ENCODE data around the gene NAP1L1.

The NAP1L1 gene

DNA sequence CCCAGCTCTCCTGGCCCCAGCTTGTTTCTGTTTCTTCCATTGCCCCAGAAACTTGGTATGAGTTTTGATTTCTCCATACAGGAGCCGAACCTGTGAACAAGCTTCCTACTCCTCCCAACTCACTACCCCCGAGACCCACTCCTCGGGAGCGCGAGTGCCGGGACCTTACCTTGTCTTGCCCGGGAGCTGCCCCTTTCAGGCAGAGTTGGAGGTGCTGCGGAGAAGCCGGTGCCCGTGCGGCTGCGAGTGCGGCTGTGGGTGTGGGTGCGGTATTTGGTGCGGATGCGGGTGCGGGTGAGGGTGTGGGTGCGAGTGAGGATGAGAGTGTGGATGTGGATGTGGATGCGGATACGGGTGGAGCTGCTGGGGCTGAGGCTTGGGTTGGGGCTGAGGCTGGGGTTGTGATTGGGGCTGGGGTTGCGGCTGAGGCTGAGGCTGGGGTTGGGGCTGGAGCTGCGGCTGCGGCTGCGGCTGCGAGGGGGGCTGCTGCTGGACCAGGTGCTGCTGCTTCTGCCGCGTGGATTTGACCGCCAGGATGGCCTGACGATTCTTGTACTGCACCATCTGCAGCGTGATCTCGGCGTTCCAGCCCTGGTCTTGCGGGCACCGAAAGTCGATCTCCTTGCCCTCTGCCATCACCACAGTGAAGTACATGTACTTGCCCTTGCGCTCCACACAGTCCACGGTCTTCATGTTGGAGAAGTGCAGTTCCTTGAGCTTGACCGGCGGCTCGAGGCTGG is 54.0 kb downstream of the NAP1L1 start:
- ATAC-seq = peak; percentile 24
- TF ChIP-seq OSR1 (CRISPR knock-in tag; IDR thresholded peaks at IDR 0.05) (no peak), ZNF70 (CRISPR knock-in tag; IDR thresholded peaks at IDR 0.05) (no peak), TOX (CRISPR knock-in tag; IDR thresholded peaks at IDR 0.05; ENCODE audit: borderline replicate concordance) (no peak), RARB (CRISPR knock-in tag; IDR thresholded peaks at IDR 0.05) (no peak), ZNF565 (CRISPR knock-in tag; conservative IDR thresholded peaks at IDR 0.05; ENCODE audit: low read depth) (no peak), GLIS3 (CRISPR knock-in tag; IDR thresholded peaks at IDR 0.05) (no peak), SNAI2 (CRISPR knock-in tag; IDR thresholded peaks at IDR 0.05) (no peak), ARNTL (CRISPR knock-in tag; IDR thresholded peaks at IDR 0.05; ENCODE audit: borderline replicate concordance, low read depth) (no peak), ZFP30 (CRISPR knock-in tag; IDR thresholded peaks at IDR 0.05) (no peak), ZNF8 (CRISPR knock-in tag; IDR thresholded peaks at IDR 0.05) (no peak), ZC3H10 (CRISPR knock-in tag; IDR thresholded peaks at IDR 0.05) (no peak), PPARA (CRISPR knock-in tag; IDR thresholded peaks at IDR 0.05; ENCODE audit: borderline replicate concordance) (no peak), ESRRG (CRISPR knock-in tag; IDR thresholded peaks at IDR 0.05) (no peak)
- TF ChIP-seq, protein P1, sequence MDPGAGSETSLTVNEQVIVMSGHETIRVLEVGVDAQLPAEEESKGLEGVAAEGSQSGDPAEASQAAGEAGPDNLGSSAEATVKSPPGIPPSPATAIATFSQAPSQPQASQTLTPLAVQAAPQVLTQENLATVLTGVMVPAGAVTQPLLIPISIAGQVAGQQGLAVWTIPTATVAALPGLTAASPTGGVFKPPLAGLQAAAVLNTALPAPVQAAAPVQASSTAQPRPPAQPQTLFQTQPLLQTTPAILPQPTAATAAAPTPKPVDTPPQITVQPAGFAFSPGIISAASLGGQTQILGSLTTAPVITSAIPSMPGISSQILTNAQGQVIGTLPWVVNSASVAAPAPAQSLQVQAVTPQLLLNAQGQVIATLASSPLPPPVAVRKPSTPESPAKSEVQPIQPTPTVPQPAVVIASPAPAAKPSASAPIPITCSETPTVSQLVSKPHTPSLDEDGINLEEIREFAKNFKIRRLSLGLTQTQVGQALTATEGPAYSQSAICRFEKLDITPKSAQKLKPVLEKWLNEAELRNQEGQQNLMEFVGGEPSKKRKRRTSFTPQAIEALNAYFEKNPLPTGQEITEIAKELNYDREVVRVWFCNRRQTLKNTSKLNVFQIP (CRISPR knock-in tag; IDR thresholded peaks at IDR 0.05; ENCODE audit: borderline replicate concordance, low read depth) = no peak
- TF ChIP-seq, protein P2, sequence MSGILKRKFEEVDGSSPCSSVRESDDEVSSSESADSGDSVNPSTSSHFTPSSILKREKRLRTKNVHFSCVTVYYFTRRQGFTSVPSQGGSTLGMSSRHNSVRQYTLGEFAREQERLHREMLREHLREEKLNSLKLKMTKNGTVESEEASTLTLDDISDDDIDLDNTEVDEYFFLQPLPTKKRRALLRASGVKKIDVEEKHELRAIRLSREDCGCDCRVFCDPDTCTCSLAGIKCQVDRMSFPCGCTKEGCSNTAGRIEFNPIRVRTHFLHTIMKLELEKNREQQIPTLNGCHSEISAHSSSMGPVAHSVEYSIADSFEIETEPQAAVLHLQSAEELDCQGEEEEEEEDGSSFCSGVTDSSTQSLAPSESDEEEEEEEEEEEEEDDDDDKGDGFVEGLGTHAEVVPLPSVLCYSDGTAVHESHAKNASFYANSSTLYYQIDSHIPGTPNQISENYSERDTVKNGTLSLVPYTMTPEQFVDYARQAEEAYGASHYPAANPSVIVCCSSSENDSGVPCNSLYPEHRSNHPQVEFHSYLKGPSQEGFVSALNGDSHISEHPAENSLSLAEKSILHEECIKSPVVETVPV (CRISPR knock-in tag; IDR thresholded peaks at IDR 0.05) = no peak
- TF ChIP-seq, protein P3, sequence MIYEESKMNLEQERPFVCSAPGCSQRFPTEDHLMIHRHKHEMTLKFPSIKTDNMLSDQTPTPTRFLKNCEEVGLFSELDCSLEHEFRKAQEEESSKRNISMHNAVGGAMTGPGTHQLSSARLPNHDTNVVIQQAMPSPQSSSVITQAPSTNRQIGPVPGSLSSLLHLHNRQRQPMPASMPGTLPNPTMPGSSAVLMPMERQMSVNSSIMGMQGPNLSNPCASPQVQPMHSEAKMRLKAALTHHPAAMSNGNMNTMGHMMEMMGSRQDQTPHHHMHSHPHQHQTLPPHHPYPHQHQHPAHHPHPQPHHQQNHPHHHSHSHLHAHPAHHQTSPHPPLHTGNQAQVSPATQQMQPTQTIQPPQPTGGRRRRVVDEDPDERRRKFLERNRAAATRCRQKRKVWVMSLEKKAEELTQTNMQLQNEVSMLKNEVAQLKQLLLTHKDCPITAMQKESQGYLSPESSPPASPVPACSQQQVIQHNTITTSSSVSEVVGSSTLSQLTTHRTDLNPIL (CRISPR knock-in tag; IDR thresholded peaks at IDR 0.05; ENCODE audit: low read depth) = no peak
- TF ChIP-seq, protein P4, sequence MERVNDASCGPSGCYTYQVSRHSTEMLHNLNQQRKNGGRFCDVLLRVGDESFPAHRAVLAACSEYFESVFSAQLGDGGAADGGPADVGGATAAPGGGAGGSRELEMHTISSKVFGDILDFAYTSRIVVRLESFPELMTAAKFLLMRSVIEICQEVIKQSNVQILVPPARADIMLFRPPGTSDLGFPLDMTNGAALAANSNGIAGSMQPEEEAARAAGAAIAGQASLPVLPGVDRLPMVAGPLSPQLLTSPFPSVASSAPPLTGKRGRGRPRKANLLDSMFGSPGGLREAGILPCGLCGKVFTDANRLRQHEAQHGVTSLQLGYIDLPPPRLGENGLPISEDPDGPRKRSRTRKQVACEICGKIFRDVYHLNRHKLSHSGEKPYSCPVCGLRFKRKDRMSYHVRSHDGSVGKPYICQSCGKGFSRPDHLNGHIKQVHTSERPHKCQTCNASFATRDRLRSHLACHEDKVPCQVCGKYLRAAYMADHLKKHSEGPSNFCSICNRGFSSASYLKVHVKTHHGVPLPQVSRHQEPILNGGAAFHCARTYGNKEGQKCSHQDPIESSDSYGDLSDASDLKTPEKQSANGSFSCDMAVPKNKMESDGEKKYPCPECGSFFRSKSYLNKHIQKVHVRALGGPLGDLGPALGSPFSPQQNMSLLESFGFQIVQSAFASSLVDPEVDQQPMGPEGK (CRISPR knock-in tag; IDR thresholded peaks at IDR 0.05; ENCODE audit: borderline replicate concordance) = no peak
- TF ChIP-seq, protein P5, sequence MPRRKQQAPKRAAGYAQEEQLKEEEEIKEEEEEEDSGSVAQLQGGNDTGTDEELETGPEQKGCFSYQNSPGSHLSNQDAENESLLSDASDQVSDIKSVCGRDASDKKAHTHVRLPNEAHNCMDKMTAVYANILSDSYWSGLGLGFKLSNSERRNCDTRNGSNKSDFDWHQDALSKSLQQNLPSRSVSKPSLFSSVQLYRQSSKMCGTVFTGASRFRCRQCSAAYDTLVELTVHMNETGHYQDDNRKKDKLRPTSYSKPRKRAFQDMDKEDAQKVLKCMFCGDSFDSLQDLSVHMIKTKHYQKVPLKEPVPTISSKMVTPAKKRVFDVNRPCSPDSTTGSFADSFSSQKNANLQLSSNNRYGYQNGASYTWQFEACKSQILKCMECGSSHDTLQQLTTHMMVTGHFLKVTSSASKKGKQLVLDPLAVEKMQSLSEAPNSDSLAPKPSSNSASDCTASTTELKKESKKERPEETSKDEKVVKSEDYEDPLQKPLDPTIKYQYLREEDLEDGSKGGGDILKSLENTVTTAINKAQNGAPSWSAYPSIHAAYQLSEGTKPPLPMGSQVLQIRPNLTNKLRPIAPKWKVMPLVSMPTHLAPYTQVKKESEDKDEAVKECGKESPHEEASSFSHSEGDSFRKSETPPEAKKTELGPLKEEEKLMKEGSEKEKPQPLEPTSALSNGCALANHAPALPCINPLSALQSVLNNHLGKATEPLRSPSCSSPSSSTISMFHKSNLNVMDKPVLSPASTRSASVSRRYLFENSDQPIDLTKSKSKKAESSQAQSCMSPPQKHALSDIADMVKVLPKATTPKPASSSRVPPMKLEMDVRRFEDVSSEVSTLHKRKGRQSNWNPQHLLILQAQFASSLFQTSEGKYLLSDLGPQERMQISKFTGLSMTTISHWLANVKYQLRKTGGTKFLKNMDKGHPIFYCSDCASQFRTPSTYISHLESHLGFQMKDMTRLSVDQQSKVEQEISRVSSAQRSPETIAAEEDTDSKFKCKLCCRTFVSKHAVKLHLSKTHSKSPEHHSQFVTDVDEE (CRISPR knock-in tag; IDR thresholded peaks at IDR 0.05) = no peak

DNA sequence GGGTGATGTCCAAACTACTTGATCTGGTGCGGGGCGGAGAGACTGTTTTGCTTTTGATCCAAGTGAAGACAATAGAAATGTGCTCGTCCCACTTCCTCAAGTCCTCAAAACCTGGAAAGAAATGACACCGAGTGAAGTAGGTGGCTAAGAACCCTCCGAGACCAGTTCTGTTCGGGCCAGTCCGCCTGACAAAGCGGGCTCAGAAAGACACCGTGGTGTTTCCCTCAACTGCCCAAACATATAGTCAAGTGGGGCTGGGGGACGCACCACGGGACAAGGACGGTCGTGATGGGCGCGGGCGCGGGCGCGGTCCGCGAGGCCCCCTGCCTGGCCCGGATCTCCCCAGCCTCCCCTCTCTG is 54.5 kb downstream of the NAP1L1 start:
- TF ChIP-seq RARB (CRISPR knock-in tag; IDR thresholded peaks at IDR 0.05) = no peak
- no peak for TF ChIP-seq ZNF565 (CRISPR knock-in tag; conservative IDR thresholded peaks at IDR 0.05; ENCODE audit: low read depth)
- TF ChIP-seq BACH2 (CRISPR knock-in tag; IDR thresholded peaks at IDR 0.05; ENCODE audit: borderline replicate concordance) = no peak
- 0 out of 3 replicates have a peak, but pooled peaks have one; percentile 0 for ATAC-seq

DNA sequence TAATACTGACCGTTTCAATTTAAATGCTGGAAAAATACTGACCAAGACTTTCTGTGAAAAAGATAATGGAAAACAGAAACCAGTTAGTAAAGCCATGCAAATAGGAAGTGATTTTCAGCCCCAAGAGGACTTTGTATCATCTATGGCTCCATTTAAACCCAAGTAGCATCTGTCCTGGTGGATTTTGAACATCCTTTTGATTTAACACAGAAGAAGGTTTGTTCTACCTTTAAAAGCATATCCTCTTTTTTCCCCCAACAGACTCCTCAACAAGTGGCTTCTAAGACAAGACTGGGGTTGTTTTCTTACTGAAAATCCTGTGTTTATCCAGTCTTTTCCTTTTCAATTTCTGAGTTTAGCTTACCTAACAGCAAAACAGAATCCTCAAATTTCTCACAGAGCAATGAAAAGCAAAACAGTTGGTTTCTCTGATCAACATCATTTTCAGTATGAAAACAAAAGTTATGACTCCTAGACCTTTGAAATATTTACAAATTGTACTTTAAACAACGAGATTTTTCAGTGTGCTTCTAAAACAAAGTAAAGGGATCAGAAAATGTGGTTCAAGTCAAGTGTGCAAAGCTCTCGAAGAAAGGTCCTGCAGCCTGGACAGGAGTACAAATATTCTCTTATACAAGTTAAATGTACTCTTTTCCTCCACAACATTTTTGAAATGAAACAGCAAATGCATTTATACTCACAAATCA is 55.8 kb downstream of the NAP1L1 start:
- TF ChIP-seq OSR1 (CRISPR knock-in tag; IDR thresholded peaks at IDR 0.05) = no peak
- TF ChIP-seq, protein P1 (CRISPR knock-in tag; IDR thresholded peaks at IDR 0.05; ENCODE audit: borderline replicate concordance, low read depth) = no peak
- TF ChIP-seq, protein P4 (CRISPR knock-in tag; IDR thresholded peaks at IDR 0.05; ENCODE audit: borderline replicate concordance) = no peak
- TF ChIP-seq ZFP30 (CRISPR knock-in tag; IDR thresholded peaks at IDR 0.05) = no peak
- 0 out of 2 replicates have a peak, but pooled peaks have one; percentile 15 for TF ChIP-seq TOX (CRISPR knock-in tag; IDR thresholded peaks at IDR 0.05; ENCODE audit: borderline replicate concordance)
- no peak for TF ChIP-seq ZC3H10 (CRISPR knock-in tag; IDR thresholded peaks at IDR 0.05)
- no peak for TF ChIP-seq ZNF70 (CRISPR knock-in tag; IDR thresholded peaks at IDR 0.05)
- no peak for TF ChIP-seq TCF4 (CRISPR knock-in tag; IDR thresholded peaks at IDR 0.05; ENCODE audit: borderline replicate concordance)
- ATAC-seq = no peak

Data from SK-N-SH treated with all-trans-retinoic acid at 6 μM for 48 hours (cell line).